ENCODE data around the gene OTUB2.

GRCh38 chr14:94020267-94020666, 5.9 kb upstream of the OTUB2 start:
- TF ChIP-seq CTCF (IDR thresholded peaks at IDR 0.05; ENCODE audit: low read length) (no peak), EZH2 (IDR thresholded peaks at IDR 0.05; ENCODE audit: borderline replicate concordance, low read length) (no peak)
